IMR-90 (cell line): ENCODE measurements around the gene PLEKHH1. TPM values are rescaled to one million over a fixed set of nuclear protein-coding genes. Genes with fewer than 3 reads are reported as not detected.

Experiments
- ATAC-seq: fragments of 200-7000 bp; cut with Tn5 transposase; 2 replicates; pipeline ENCODE4 v1.9.1; 2020; ENCODE audit warnings: low read depth, mild to moderate bottlenecking, moderate library complexity
- BruUV-seq: library from RNA; stranded (reverse); fragments of 400-500 nt; replicated peaks from 2 replicates; lab custom pipeline; 2021; lab: Mats Ljungman, UMichigan
- CTCF ChIA-PET: fragments of 300-600 bp; formaldehyde crosslinking; extraction: SDS; loops from one replicate; lab custom pipeline; 2021; ENCODE audit warnings: antibody characterized with exemption; lab: Yijun Ruan, JAX
- POLR2A ChIA-PET: fragments of 300-600 bp; sonication (Branson Sonifier 250); formaldehyde crosslinking; loops from one replicate; lab custom pipeline; 2022; ENCODE audit warnings: antibody characterized with exemption; ENCODE audit not compliant: unreplicated experiment; lab: Charles Lee
- DNase-seq: peaks from one replicate; pipeline ENCODE4 v3.0.0; 2013
- H2AFZ ChIP-seq: replicated peaks from 2 replicates; pipeline ENCODE3; 2013; ENCODE audit warnings: low read length, mild to moderate bottlenecking; ENCODE audit not compliant: poor library complexity
- H2AK5ac ChIP-seq: 2 replicates; pipeline ENCODE4 v1.6.1; 2013; ENCODE audit warnings: low read depth, low read length, inconsistent platforms
- H2AK9ac ChIP-seq: replicated peaks from 2 replicates; pipeline ENCODE3; 2013; ENCODE audit warnings: mild to moderate bottlenecking, low read depth, low read length, moderate library complexity; ENCODE audit not compliant: poor library complexity
- H2BK120ac ChIP-seq: 2 replicates; pipeline ENCODE4 v1.6.1; 2013; ENCODE audit warnings: low read depth, low read length, inconsistent platforms
- H2BK15ac ChIP-seq: 3 replicates; pipeline ENCODE4 v1.6.1; 2013; ENCODE audit warnings: low read depth, low read length, inconsistent platforms
- H2BK20ac ChIP-seq: 2 replicates; pipeline ENCODE4 v1.6.1; 2013; ENCODE audit warnings: low read depth, mild to moderate bottlenecking, inconsistent platforms, low read length, moderate library complexity
- H2BK5ac ChIP-seq: 2 replicates; pipeline ENCODE4 v1.6.1; 2013; ENCODE audit warnings: mild to moderate bottlenecking, low read depth, low read length, inconsistent platforms; ENCODE audit not compliant: poor library complexity, severe bottlenecking
- H3K14ac ChIP-seq: replicated peaks from 2 replicates; pipeline ENCODE4 v1.6.1; 2013; ENCODE audit warnings: low read depth, low read length, inconsistent platforms
- H3K18ac ChIP-seq: 2 replicates; pipeline ENCODE4 v1.6.1; 2013; ENCODE audit warnings: low read depth, low read length, control low read depth
- H3K23ac ChIP-seq: 2 replicates; pipeline ENCODE4 v1.6.1; 2013; ENCODE audit warnings: low read depth, low read length, inconsistent platforms
- H3K27ac ChIP-seq: 2 replicates; pipeline ENCODE4 v1.5.1; 2013; ENCODE audit warnings: mild to moderate bottlenecking, control low read depth, low read length; ENCODE audit not compliant: insufficient read depth
- H3K27me3 ChIP-seq: 2 replicates; pipeline ENCODE4 v1.6.1; 2013; ENCODE audit warnings: low read length; ENCODE audit not compliant: control insufficient read depth, insufficient read depth
- H3K36me3 ChIP-seq: 2 replicates; pipeline ENCODE4 v1.6.1; 2013; ENCODE audit warnings: low read length, mixed read lengths; ENCODE audit not compliant: control insufficient read depth, insufficient read depth
- H3K4ac ChIP-seq: 2 replicates; pipeline ENCODE4 v1.6.1; 2013; ENCODE audit warnings: low read depth, low read length, inconsistent platforms
- H3K4me1 ChIP-seq: 2 replicates; pipeline ENCODE4 v1.6.1; 2013; ENCODE audit warnings: low read length, mixed read lengths; ENCODE audit not compliant: control insufficient read depth, insufficient read depth
- H3K4me2 ChIP-seq: 2 replicates; pipeline ENCODE4 v1.6.1; 2013; ENCODE audit warnings: low read depth, mild to moderate bottlenecking, control low read depth, low read length, moderate library complexity
- H3K4me3 ChIP-seq: 2 replicates; pipeline ENCODE4 v1.5.1; 2013; ENCODE audit warnings: low read depth, mild to moderate bottlenecking, control low read depth, low read length, moderate library complexity; ENCODE audit not compliant: insufficient read depth
- H3K56ac ChIP-seq: 2 replicates; pipeline ENCODE4 v1.6.1; 2013; ENCODE audit warnings: low read length, inconsistent platforms; ENCODE audit not compliant: insufficient read depth; ENCODE audit errors: extremely low read depth
- H3K79me1 ChIP-seq, 2 experiments: 2 replicates each; pipeline ENCODE4 v1.6.1; 2013; ENCODE audit warnings: low read length in 2 of 2, inconsistent platforms in 1 of 2, low read depth in 1 of 2
- H3K9ac ChIP-seq: 2 replicates; pipeline ENCODE4 v1.6.1; 2013; ENCODE audit warnings: low read depth, low read length, control low read depth
- H3K9me1 ChIP-seq: 2 replicates; pipeline ENCODE4 v1.6.1; 2013; ENCODE audit warnings: low read length, inconsistent platforms; ENCODE audit not compliant: insufficient read depth
- H3K9me3 ChIP-seq: 2 replicates; pipeline ENCODE4 v1.6.1; 2013; ENCODE audit warnings: low read length; ENCODE audit not compliant: control insufficient read depth, insufficient read depth
- H4K20me1 ChIP-seq: 2 replicates; pipeline ENCODE4 v1.6.1; 2013; ENCODE audit warnings: low read length, inconsistent platforms; ENCODE audit not compliant: insufficient read depth
- H4K5ac ChIP-seq: 2 replicates; pipeline ENCODE4 v1.6.1; 2013; ENCODE audit warnings: mild to moderate bottlenecking, low read depth, low read length, control low read depth
- H4K8ac ChIP-seq, 2 experiments: 2 replicates each; pipeline ENCODE4 v1.6.1; 2013; ENCODE audit warnings: low read depth in 2 of 2, low read length in 2 of 2, control low read depth in 1 of 2, inconsistent platforms in 1 of 2
- H4K91ac ChIP-seq: 2 replicates; pipeline ENCODE4 v1.6.1; 2013; ENCODE audit warnings: low read depth, low read length, inconsistent platforms; ENCODE audit not compliant: insufficient read depth
- BHLHE40 ChIP-seq: fragments of 150-350 bp; IDR thresholded peaks from 2 replicates; pipeline ENCODE4 v1.6.1; 2016; ENCODE audit warnings: mild to moderate bottlenecking, low read depth, low read length
- CEBPB ChIP-seq: IDR thresholded peaks from 2 replicates; pipeline ENCODE4 v1.6.1; 2012; ENCODE audit warnings: low read depth, low read length, improper control_type of control experiment
- CHD1 ChIP-seq: IDR thresholded peaks from 2 replicates; pipeline ENCODE4 v1.6.1; 2012; ENCODE audit warnings: low read depth, low read length, improper control_type of control experiment
- CTCF ChIP-seq: conservative IDR thresholded peaks from 2 replicates; pipeline ENCODE4 v1.5.1; 2012; ENCODE audit warnings: mild to moderate bottlenecking, low read depth, low read length, improper control_type of control experiment
- FOS ChIP-seq: fragments of 150-350 bp; IDR thresholded peaks from 2 replicates; pipeline ENCODE4 v1.6.1; 2016; ENCODE audit warnings: low read depth, low read length
- MAFK ChIP-seq: IDR thresholded peaks from 2 replicates; pipeline ENCODE4 v1.6.1; 2012; ENCODE audit warnings: low read depth, low read length, improper control_type of control experiment
- MAZ ChIP-seq: IDR thresholded peaks from 2 replicates; pipeline ENCODE4 v1.6.1; 2012; ENCODE audit warnings: low read depth, mild to moderate bottlenecking, low read length, improper control_type of control experiment, moderate library complexity, borderline replicate concordance
- MXI1 ChIP-seq: IDR thresholded peaks from 2 replicates; pipeline ENCODE4 v1.6.1; 2012; ENCODE audit warnings: low read depth, mild to moderate bottlenecking, low read length, moderate library complexity, borderline replicate concordance
- NFE2L2 ChIP-seq: fragments of 150-350 bp; IDR thresholded peaks from 2 replicates; pipeline ENCODE4 v1.6.1; 2016; ENCODE audit warnings: low read depth, mild to moderate bottlenecking, low read length
- POLR2A ChIP-seq: IDR thresholded peaks from 2 replicates; pipeline ENCODE4 v1.6.1; 2012; ENCODE audit warnings: mild to moderate bottlenecking, low read depth, low read length
- RAD21 ChIP-seq: IDR thresholded peaks from 2 replicates; pipeline ENCODE4 v1.6.1; 2012; ENCODE audit warnings: low read length, improper control_type of control experiment
- RCOR1 ChIP-seq: IDR thresholded peaks from 2 replicates; pipeline ENCODE4 v1.6.1; 2012; ENCODE audit warnings: mild to moderate bottlenecking, low read length, improper control_type of control experiment; ENCODE audit not compliant: insufficient replicate concordance
- RFX5 ChIP-seq: IDR thresholded peaks from 2 replicates; pipeline ENCODE4 v1.8.0; 2012; ENCODE audit warnings: low read depth, mild to moderate bottlenecking, low read length, moderate library complexity
- SMC3 ChIP-seq: fragments of 150-350 bp; IDR thresholded peaks from 2 replicates; pipeline ENCODE4 v1.6.1; 2016; ENCODE audit warnings: low read depth, mild to moderate bottlenecking, antibody characterized with exemption, low read length, moderate library complexity
- WGBS, 2 experiments: methylation state at CpG; one replicate each; pipeline versions ENCODE4 v1.1.5 to v1.1.7; 2013; ENCODE audit warnings: missing lambda C conversion rate in 2 of 2; ENCODE audit not compliant: insufficient read length in 1 of 2; ENCODE audit errors: extremely low coverage in 2 of 2; 5-methylcytosine and 5-hydroxymethylcytosine counted together
- dilution Hi-C: fragments of 300-500 bp; cut with HindIII; formaldehyde crosslinking; loops from one replicate; pipeline ENCODE4 v1.14.3; 2018; ENCODE audit warnings: low sequenced_read_pairs; ENCODE audit not compliant: unreplicated experiment
- in situ Hi-C: fragments of 300-500 bp; cut with MboI; formaldehyde crosslinking; loops from 3 replicates; pipeline ENCODE4 v1.14.3; 2019; ENCODE audit warnings: low sequenced_read_pairs, inconsistent platforms, mixed read lengths
- intact Hi-C: fragments of 100-400 bp; cut with micrococcal nuclease; formaldehyde crosslinking; loops from 2 replicates; pipeline ENCODE4 v1.10.0; 2022
- polyA plus RNA-seq, 3 experiments: library from polyadenylated mRNA; depleted of rRNA; stranded (reverse); fragments of >200 nt; gene quantifications; 2 replicates each; pipeline ENCODE4 v1.2.3, GENCODE V29; 2012; ENCODE audit warnings: low replicate concordance in 1 of 3
- total RNA-seq: library from RNA; depleted of rRNA; stranded (reverse); fragments of >200 nt; gene quantifications from 2 replicates; pipeline ENCODE4 v1.2.3, GENCODE V29; 2012
- TF ChIP-seq, protein P1 (sequence below): fragments of 150-350 bp; IDR thresholded peaks from 2 replicates; pipeline ENCODE4 v1.6.1; 2016; ENCODE audit warnings: low read depth, mild to moderate bottlenecking, low read length, moderate library complexity, borderline replicate concordance
- TF ChIP-seq, protein P2 (sequence below): fragments of 150-350 bp; IDR thresholded peaks from 2 replicates; pipeline ENCODE4 v1.6.1; 2017; ENCODE audit warnings: mild to moderate bottlenecking, antibody characterized with exemption, low read length, low read depth

Gene PLEKHH1
- total and polyA plus RNA-seq, 2 of the 4 experiments (the other 2 are of a cell fraction): under 0.01 to 0.34 TPM

DNA sequence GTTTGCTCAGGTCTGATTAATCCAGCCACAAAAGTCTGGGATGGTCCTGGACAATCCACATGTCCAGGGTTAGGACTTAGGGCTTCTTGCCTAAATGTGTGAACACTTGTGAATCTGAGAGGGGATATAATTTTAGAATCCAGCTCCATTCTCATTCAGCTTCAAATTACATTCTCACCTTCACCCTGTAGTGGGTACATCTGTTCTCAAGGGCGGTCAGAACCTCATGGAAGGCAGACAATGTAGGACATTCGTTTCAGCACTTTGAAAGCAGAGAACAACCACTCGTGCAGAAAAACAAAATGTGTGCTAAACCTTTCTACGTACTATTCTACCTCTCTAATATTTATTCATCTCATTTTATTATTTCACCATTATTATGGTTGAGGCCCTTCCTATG lies 45.8 kb upstream of the PLEKHH1 start:
- ATAC-seq (no peak), DNase-seq (no peak)
- no peak overlapping the region for H2AK5ac ChIP-seq
- WGBS, 2 experiments: 67 to 100% methylated on average over 1 of the region's 4 CpGs
- H2BK20ac ChIP-seq: no peak overlapping the region
- no peak overlapping the region for H2AK9ac ChIP-seq
- dilution Hi-C loops: no loop called here
- H3K4ac ChIP-seq: no peak overlapping the region
- H3K9ac ChIP-seq: no peak overlapping the region
- no peak overlapping the region for H3K4me3 ChIP-seq
- no peaks in the 10 kb centered on the region for H3K9me3 ChIP-seq
- in situ Hi-C loops: no loop called here
- no peak overlapping the region for H2AFZ ChIP-seq
- no peak overlapping the region for H4K91ac ChIP-seq
- H4K20me1 ChIP-seq: no peaks in the 10 kb centered on the region
- no peaks in the 10 kb centered on the region for H3K9me1 ChIP-seq
- ChIA-PET POLR2A (no interaction called here), CTCF (interaction anchor here (0.7 kb wide), 1 partner anchor 30 kb away, joined by 3 read pairs; no protein-coding TSS in a partner anchor)
- H3K27me3 ChIP-seq: peaks cover 25% of the 10 kb centered on the region; the same call in 1 of the 2 replicates
- no peak overlapping the region for H2BK120ac ChIP-seq
- BruUV-seq: no TSS peak
- TF ChIP-seq MXI1 (no peak), MAFK (no peak), BHLHE40 (no peak), CTCF (no peak), POLR2A (no peak), RCOR1 (no peak), RAD21 (no peak), RFX5 (no peak), FOS (no peak), CHD1 (no peak), SMC3 (no peak), CEBPB (no peak), NFE2L2 (no peak), MAZ (no peak)
- TF ChIP-seq, protein P1, sequence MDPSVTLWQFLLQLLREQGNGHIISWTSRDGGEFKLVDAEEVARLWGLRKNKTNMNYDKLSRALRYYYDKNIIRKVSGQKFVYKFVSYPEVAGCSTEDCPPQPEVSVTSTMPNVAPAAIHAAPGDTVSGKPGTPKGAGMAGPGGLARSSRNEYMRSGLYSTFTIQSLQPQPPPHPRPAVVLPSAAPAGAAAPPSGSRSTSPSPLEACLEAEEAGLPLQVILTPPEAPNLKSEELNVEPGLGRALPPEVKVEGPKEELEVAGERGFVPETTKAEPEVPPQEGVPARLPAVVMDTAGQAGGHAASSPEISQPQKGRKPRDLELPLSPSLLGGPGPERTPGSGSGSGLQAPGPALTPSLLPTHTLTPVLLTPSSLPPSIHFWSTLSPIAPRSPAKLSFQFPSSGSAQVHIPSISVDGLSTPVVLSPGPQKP: no peak
- TF ChIP-seq, protein P2, sequence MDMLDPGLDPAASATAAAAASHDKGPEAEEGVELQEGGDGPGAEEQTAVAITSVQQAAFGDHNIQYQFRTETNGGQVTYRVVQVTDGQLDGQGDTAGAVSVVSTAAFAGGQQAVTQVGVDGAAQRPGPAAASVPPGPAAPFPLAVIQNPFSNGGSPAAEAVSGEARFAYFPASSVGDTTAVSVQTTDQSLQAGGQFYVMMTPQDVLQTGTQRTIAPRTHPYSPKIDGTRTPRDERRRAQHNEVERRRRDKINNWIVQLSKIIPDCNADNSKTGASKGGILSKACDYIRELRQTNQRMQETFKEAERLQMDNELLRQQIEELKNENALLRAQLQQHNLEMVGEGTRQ: no peak
- no peaks in the 10 kb centered on the region for H3K36me3 ChIP-seq
- no peak overlapping the region for H3K56ac ChIP-seq
- H3K79me1 ChIP-seq: no peaks in the 10 kb centered on the region
- no peak overlapping the region for H2BK15ac ChIP-seq
- no peak overlapping the region for H3K27ac ChIP-seq
- H4K5ac ChIP-seq: no peak overlapping the region
- no peak overlapping the region for H3K14ac ChIP-seq
- no peaks in the 10 kb centered on the region for H3K4me1 ChIP-seq
- intact Hi-C loops: no loop called here
- no peak overlapping the region for H2BK5ac ChIP-seq
- H3K4me2 ChIP-seq: no peak overlapping the region
- no peak overlapping the region for H4K8ac ChIP-seq
- no peak overlapping the region for H3K18ac ChIP-seq
- no peak overlapping the region for H3K23ac ChIP-seq
